ENCODE results near the gene CERS5. TPM values are rescaled to one million over a fixed set of nuclear protein-coding genes. Genes with fewer than 3 reads are reported as not detected.

Gene CERS5
- 67.9 and 69.0 TPM in 2 replicates for total RNA-seq

GRCh38 chr12:50167049-50167828 lies at the start of gene CERS5:
Gene CERS5 (minus strand): TSS chr12:50167369. CDS start chr12:50167297, 72 bp downstream.
- intact Hi-C loops (cut with micrococcal nuclease) = loop anchor here (1.0 to 10.0 kb wide), 4 partner anchors 55 to 878 kb away; partner anchors contain the start of genes COX14, LARP4, LETMD1 and SMARCD1

- intact Hi-C loops (cut with micrococcal nuclease) = no loop called here
Observed at GRCh38 chr12:50215033-50215432, 47.9 kb upstream of the CERS5 start.

- intact Hi-C loops (cut with micrococcal nuclease) = loop anchor here (5.0 kb wide), 1 partner anchor 33 kb away; no protein-coding TSS in a partner anchor
Observed at GRCh38 chr12:50214018-50214417, 46.8 kb upstream of the CERS5 start.

DNA sequence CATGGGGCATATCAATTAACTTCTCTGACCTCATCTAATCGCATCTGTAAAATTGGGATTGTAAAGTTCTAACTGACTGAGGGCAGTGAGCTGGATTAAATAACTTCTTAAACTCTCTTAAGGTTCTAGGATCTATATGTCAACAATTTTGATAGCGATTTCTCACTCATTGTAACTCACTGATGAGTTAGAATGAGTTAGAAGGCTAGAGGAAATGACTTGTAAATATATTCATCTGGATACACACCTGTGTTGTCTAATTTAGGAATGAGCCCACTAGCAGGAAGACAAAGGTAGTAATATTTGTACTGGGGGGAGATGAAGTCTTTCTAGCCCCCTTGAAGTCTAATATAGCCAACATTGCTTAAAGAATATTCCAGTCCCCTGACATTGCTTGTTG lies 46.3 kb upstream of the CERS5 start:
- intact Hi-C loops (cut with micrococcal nuclease) = loop anchor here (5.0 kb wide), 1 partner anchor 34 kb away; no protein-coding TSS in a partner anchor

DNA sequence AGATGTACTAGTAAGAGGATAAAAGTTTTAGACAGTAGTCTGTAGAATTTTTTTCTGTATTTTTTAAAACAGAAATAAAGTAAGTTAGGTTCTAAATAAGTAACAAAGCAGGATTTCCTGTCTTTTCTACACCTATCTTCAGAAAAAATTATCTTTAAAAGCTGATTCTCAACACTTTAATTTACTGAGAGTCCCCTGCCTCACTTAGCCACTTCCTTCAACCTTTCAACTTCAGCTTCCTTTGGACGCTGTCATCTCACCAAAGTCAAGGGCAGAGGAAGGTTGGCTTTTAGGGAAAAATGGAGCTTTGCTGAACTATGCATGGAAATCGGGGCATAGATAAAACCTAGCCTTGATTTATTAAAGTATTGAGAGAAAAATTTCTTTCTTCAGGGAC lies 44.9 kb upstream of the CERS5 start:
- intact Hi-C loops (cut with micrococcal nuclease) = loop anchor here (5.0 kb wide), 1 partner anchor 35 kb away; no protein-coding TSS in a partner anchor

- intact Hi-C loops (cut with micrococcal nuclease) = loop anchor here (5.0 kb wide), 1 partner anchor 36 kb away; no protein-coding TSS in a partner anchor
Observed at GRCh38 chr12:50211392-50212070, 44.4 kb upstream of the CERS5 start.

DNA sequence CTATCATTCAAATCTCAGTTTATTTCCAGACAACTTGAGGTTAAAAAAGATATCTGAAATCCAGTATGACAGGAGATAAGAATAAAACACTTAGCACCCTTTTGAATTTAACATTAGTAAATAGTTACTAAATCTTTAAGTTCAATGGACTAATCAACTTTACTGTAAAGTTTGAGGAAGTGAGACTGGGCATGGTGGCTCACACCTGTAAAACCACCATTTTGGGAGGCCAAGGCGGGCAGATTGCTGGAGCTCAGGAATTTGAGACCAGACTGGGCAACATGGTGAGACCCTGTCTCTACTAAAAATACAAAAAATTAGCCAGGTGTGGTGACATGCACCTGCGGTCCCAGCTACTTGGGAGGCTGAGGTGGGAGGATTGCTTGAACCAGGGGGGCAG lies 40.3 kb upstream of the CERS5 start:
- intact Hi-C loops (cut with micrococcal nuclease) = no loop called here

DNA sequence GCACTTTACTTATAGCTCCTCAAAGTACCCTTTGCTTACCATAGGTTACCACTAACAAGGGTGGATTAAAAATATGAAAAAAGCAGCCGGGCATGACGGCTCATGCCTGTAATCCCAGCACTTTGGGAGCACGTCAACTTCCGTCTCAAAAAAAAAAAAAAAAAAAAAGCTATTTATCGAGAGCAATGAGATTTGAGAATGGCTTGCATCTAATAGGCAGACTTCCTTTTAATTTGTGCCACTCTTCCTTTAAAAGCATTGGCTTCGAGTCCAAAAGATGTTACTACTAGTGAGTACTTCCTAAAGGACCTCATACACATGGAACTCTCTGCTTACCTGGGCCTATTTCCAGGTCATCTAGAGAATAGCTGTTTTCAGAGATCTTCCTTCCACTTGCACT lies 38.5 kb upstream of the CERS5 start:
- intact Hi-C loops (cut with micrococcal nuclease) = no loop called here

DNA sequence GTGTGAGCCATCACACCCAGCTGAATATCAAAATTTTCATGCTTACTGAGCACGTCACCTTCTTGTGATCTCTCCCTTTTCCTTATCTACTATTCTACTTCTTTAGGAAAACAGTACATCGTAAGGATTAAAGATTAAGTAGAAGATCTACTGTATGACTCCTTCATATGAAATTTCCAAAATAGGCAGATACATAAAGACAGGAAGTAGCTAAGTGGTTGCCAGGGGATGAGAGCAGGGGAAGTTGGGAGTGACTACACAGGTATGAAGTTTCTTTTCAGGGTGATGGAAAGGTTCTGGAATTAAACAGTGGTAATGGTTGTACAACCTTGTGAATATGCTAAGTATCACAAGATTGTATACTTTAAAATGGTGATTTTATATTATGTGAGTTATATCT lies 36.5 kb upstream of the CERS5 start:
- intact Hi-C loops (cut with micrococcal nuclease) = no loop called here

- intact Hi-C loops (cut with micrococcal nuclease) = no loop called here
Observed at GRCh38 chr12:50201987-50202521, 34.9 kb upstream of the CERS5 start.

- intact Hi-C loops (cut with micrococcal nuclease) = no loop called here
Observed at GRCh38 chr12:50200552-50201273, 33.5 kb upstream of the CERS5 start.

DNA sequence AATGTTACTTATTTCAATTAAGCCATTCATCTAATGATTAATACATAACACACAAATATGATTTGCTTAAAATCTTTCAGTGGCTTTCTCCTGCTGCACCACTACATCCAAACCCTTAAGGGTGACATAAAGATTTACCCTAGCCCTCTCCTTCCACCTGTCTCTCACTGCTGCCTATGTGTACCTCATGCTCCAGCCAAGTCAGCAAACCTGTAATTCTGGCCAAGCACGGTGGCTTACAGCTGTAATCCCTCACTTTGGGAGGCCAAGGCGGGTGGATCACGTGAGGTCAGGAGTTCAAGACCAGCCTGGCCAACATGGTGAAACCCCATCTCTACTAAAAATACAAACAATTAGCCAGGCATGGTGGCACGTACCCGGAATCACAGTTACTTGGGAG lies 31.7 kb upstream of the CERS5 start:
- intact Hi-C loops (cut with micrococcal nuclease) = no loop called here

DNA sequence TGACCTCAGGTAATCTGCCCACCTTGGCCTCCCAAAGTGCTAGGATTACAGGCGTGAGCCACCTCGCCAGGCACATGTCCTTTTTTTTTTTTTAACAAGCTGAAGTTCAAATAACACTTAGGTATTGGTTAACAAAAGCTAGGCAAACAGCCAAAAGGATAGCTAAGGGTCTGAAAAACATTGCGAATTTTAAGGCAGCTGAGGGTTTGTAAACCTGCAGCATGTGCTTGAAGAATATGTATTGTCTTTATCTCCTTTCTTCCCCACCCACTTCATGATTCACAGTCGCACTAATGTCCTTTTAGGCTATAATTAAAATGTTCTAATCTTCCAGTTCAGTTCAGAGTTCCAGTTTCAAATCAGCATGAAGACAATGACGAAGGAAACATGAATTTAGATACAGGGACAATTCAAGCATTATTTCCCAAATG lies 30.1 kb upstream of the CERS5 start:
- intact Hi-C loops (cut with micrococcal nuclease) = no loop called here

DNA sequence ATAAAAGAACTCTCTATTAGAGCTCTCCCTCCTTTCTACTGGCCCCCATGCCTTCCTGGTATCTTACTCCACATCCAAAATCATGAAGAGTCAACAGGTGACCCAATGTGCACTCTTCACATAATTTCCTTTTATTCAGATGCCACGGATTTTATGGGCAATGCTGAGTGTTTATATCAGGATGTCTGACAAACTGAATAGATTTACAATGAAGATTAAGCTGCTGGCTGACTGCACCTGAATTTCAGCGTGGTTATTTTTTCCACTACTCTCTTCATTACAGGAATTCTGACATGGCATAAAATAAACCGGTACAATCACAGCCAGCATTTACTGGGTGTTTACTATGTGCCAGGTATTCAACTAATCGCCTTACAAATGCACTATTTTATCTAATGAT lies 29.4 kb upstream of the CERS5 start:
- intact Hi-C loops (cut with micrococcal nuclease) = no loop called here

GRCh38 chr12:50195832-50196231 lies 28.7 kb upstream of the CERS5 start:
- intact Hi-C loops (cut with micrococcal nuclease) = no loop called here

- intact Hi-C loops (cut with micrococcal nuclease) = no loop called here
Observed at GRCh38 chr12:50192908-50193307, 25.7 kb upstream of the CERS5 start.

GRCh38 chr12:50192236-50192635 lies 25.1 kb upstream of the CERS5 start:
- intact Hi-C loops (cut with micrococcal nuclease) = no loop called here

GRCh38 chr12:50190859-50191258 lies 23.7 kb upstream of the CERS5 start:
- intact Hi-C loops (cut with micrococcal nuclease) = no loop called here

DNA sequence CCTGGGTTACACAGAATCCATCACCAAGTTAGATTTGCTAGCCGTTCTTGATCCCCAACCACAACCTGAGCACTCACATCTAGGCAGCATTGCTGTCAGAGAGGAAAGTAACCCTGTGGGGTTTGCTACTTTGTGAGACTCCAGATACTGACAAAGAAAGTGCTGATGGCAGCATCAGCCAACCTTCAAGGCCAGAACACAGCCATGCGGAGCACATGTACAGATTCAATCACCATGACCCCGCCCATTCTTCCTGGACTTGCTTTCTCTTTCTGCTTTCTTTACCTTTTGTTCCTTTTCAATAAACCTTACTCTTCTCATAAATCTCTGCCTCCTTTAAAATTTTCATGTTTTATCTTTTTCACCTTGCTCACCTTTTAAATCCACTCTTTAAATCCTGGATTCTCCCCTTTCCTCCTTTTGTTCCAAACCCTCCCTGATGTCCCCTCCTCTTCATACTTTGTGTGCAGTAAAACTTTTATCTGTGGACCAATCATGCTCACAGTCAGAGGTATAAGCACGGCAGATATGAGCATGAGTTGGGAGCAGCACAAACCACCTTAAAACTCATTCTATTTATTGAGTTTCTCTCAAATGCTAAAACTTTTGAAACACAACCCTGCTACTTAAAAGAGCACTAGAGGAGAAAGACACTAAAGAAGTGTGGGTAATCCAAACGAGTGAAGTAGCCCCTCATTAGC lies 21.9 kb upstream of the CERS5 start:
- intact Hi-C loops (cut with micrococcal nuclease) = loop anchor here (5.0 to 10.0 kb wide), 2 partner anchors 33 to 56 kb away; no protein-coding TSS in a partner anchor

GRCh38 chr12:50188241-50188781 lies 21.1 kb upstream of the CERS5 start:
- intact Hi-C loops (cut with micrococcal nuclease) = loop anchor here (5.0 to 10.0 kb wide), 2 partner anchors 34 to 56 kb away; no protein-coding TSS in a partner anchor

All from T-helper 2 cell treated with Interferon-gamma antibody and Interleukin-4, amounts not matched to agents 100 ng/mL and 5 ng/mL, for 36 hours (primary cell).